22Rv1 (cell line): ENCODE data around the gene RXFP1.

Experiments
- H3K27ac ChIP-seq: fragments of 450-650 bp; 2 replicates; pipeline ENCODE4 v1.5.1; 2017
- ZFX ChIP-seq: fragments of 450-650 bp; IDR thresholded peaks from 2 replicates; pipeline ENCODE4 v1.6.1; 2017; ENCODE audit warnings: antibody characterized with exemption, borderline replicate concordance
- TF ChIP-seq, protein P1 (sequence below): fragments of 450-650 bp; IDR thresholded peaks from 2 replicates; pipeline ENCODE4 v1.5.1; 2017; ENCODE audit warnings: mild to moderate bottlenecking

RXFP1 gene

GRCh38 chr4:158606969-158607368 lies 85.3 kb downstream of the RXFP1 start:
- no peak for TF ChIP-seq ZFX
- TF ChIP-seq, protein P1, sequence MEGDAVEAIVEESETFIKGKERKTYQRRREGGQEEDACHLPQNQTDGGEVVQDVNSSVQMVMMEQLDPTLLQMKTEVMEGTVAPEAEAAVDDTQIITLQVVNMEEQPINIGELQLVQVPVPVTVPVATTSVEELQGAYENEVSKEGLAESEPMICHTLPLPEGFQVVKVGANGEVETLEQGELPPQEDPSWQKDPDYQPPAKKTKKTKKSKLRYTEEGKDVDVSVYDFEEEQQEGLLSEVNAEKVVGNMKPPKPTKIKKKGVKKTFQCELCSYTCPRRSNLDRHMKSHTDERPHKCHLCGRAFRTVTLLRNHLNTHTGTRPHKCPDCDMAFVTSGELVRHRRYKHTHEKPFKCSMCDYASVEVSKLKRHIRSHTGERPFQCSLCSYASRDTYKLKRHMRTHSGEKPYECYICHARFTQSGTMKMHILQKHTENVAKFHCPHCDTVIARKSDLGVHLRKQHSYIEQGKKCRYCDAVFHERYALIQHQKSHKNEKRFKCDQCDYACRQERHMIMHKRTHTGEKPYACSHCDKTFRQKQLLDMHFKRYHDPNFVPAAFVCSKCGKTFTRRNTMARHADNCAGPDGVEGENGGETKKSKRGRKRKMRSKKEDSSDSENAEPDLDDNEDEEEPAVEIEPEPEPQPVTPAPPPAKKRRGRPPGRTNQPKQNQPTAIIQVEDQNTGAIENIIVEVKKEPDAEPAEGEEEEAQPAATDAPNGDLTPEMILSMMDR, result no peak

DNA sequence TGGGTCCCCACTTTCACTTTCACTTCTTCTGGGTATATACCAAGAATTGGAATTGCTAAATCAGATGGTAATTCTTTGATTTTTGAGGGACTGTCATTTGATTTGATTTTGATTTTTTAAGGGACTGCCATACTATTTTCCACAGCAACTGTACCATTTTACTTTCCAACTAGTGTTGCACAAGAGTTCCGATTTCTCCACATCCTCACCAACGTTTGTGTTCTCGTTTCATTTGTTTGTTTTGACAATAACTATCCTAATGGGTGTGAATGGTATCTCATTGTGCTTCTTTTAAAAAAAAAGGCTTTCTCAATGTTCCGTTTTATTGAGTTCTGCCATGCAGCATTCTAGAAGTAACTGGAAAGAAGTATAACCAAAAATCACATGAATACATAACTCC lies 87.4 kb downstream of the RXFP1 start:
- no peak overlapping the region for H3K27ac ChIP-seq
- no peak for TF ChIP-seq ZFX
- TF ChIP-seq, protein P1, result no peak

More at GRCh38 chr4:158606969-158607368, 85.3 kb downstream of the RXFP1 start:
- no peak overlapping the region for H3K27ac ChIP-seq

DNA sequence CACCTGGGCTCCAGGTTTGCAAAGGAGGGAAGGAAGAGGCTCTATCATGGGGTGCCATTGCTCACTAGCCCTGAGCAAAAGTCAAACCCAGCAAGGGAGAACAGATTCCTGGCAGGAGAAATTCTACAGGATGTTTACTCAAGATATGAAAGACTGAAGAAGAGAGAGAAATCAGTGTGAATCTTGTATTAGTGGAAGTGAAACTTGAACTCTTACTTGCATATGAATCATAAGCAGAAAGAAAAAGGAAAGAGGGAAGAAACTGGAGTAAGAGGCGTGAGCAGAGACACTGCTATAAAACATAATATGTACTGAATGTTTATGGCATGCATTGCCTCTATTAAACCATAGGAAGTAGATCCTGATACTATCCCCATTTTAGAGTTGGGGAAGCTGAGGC lies 89.1 kb downstream of the RXFP1 start:
- no peak for TF ChIP-seq ZFX
- TF ChIP-seq, protein P1, result no peak
- H3K27ac ChIP-seq, result no peak overlapping the region

- no peak overlapping the region for H3K27ac ChIP-seq
- TF ChIP-seq, protein P1, result no peak
- TF ChIP-seq ZFX, result no peak
These were observed 91.4 kb downstream of the RXFP1 start for GRCh38 chr4:158613046-158613445.

DNA sequence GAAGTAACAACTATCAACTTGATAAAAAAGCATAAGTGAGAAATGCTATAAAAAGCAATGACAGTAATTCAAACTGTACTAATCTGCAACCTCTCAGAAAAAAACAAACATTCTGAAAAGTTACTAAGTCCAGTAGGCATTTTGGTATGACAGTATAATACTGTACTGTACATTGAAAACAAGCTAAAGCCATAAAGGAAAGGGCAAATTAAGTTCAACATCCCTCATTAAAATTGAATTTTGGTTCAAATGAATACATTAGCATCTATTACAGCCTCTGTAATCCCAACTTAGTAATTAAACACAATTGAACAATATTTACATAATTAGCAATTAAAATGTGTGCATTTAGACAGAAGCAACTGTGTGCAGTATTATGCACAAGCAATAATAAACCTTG lies 96.3 kb downstream of the RXFP1 start:
- no peak for TF ChIP-seq ZFX
- TF ChIP-seq, protein P1, result no peak

GRCh38 chr4:158621729-158622128 lies 100.0 kb downstream of the RXFP1 start:
- TF ChIP-seq, protein P1, result no peak
- TF ChIP-seq ZFX, result no peak
- H3K27ac ChIP-seq, result no peak overlapping the region

More for the DNA sequence above, 96.3 kb downstream of the RXFP1 start:
- no peak overlapping the region for H3K27ac ChIP-seq

DNA sequence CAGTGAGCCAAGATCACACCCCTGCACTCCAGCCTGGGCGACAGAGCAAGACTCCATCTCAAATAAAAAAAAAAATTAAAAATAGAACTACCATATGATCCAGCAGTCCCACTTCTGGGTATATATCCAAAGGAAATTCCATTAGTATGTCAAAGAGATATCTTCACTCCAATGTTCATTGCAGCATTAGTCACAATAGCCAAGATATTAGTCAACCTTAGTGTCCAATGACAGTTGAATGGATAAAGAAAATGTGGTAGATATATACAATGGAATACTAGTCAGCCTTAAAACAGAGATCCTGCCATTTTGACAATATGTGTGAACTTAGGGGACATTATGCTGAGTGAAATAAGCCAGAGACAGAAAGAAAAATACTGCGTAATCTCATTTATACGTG lies 100.6 kb downstream of the RXFP1 start:
- no peak for TF ChIP-seq ZFX
- TF ChIP-seq, protein P1, result no peak
- no peak overlapping the region for H3K27ac ChIP-seq
